Breast epithelium (tissue), 4 donors: ENCODE results near the gene TAF11L10. TPM values are rescaled to one million over a fixed set of nuclear protein-coding genes. Genes with fewer than 3 reads are reported as not detected.
"Not testable (repeated sequence)": the region's sequence is repeated elsewhere in the genome, so short reads cannot be mapped to it uniquely, and the experiment has no call there.

Experiments
- DNase-seq, 2 donors: peaks; one replicate each; pipeline ENCODE4 v3.0.0-alpha.2; 2019; ENCODE audit warnings: low spot score in 2 of 2
- H3K27ac ChIP-seq, 2 donors: fragments of 200-600 bp; sonication (generic) in 1 of 2; one replicate each; pipeline ENCODE4 v1.5.1; 2016 to 2019; ENCODE audit warnings: mild to moderate bottlenecking in 1 of 2
- H3K27me3 ChIP-seq, 2 donors: fragments of 200-600 bp; sonication (generic) in 1 of 2; one replicate each; pipeline versions ENCODE4 v1.5.1 to v1.6.0; 2017 to 2019; ENCODE audit warnings: control low read depth in 1 of 2, mild to moderate bottlenecking in 1 of 2
- H3K36me3 ChIP-seq: fragments of 200-600 bp; one replicate; pipeline ENCODE4 v1.5.1; 2019
- H3K4me1 ChIP-seq, 2 donors: fragments of 200-600 bp; sonication (generic); one replicate each; pipeline ENCODE4 v1.5.1; 2016 to 2019; ENCODE audit warnings: control low read depth in 1 of 2
- H3K4me3 ChIP-seq, 3 donors: fragments of 200-600 bp; sonication (generic); 1 replicate in 2 of 3; 2 replicates in 1 of 3; pipeline ENCODE4 v1.5.1; 2016 to 2019; ENCODE audit warnings: mild to moderate bottlenecking in 3 of 3, moderate library complexity in 2 of 3
- H3K9me3 ChIP-seq, 2 donors: fragments of 200-600 bp; sonication (generic) in 1 of 2; one replicate each; pipeline ENCODE4 v1.5.1; 2016 to 2019; ENCODE audit warnings: control low read depth in 1 of 2
- POLR2A ChIP-seq: fragments of 450-650 bp; IDR thresholded peaks from one replicate; pipeline ENCODE4 v1.6.1; 2016; ENCODE audit warnings: antibody characterized with exemption, mild to moderate bottlenecking, moderate library complexity
- POLR2AphosphoS5 ChIP-seq, 3 donors: sonication (generic); formaldehyde crosslinking; IDR thresholded peaks; one replicate each; pipeline ENCODE4 v1.6.1; 2017; ENCODE audit warnings: antibody characterized with exemption in 3 of 3
- intact Hi-C: fragments of 100-400 bp; cut with DNase I; formaldehyde crosslinking; loops from one replicate; pipeline ENCODE4 v1.15.1; 2023; ENCODE audit warnings: low total_unique reads
- total RNA-seq, 3 donors: library from RNA; depleted of rRNA; stranded (reverse); fragments of >200 nt; gene quantifications; one replicate each; pipeline ENCODE4 v1.1.0, GENCODE V29; 2016
- TF ChIP-seq, protein P1 (sequence below), 3 donors: fragments of 450-650 bp; IDR thresholded peaks; one replicate each; pipeline ENCODE4 v1.5.1; 2016 to 2017; ENCODE audit warnings: antibody characterized with exemption in 3 of 3, mild to moderate bottlenecking in 3 of 3, moderate library complexity in 3 of 3

The TAF11L10 gene
- total RNA-seq = not detected

GRCh38 chr5:17597728-17598127 is at the start of gene TAF11L10:
Gene TAF11L10, minus strand, starts transcription at chr5:17597828.
- DNase-seq, H3K27ac ChIP-seq, H3K36me3 ChIP-seq, intact Hi-C loops, H3K27me3 ChIP-seq, H3K9me3 ChIP-seq, H3K4me1 ChIP-seq, H3K4me3 ChIP-seq: not testable (repeated sequence)

- no peak within 1 kb of the TSS for H3K27ac ChIP-seq
- H3K27me3 ChIP-seq = no peaks in the 10 kb centered on the region
- H3K9me3 ChIP-seq = no peaks in the 10 kb centered on the region
- no peaks in the 10 kb centered on the region for H3K36me3 ChIP-seq
- DNase-seq = no peak
- no peak within 1 kb of the TSS for H3K4me3 ChIP-seq
- H3K4me1 ChIP-seq = no peaks in the 10 kb centered on the region
- no peak for TF ChIP-seq POLR2A
- TF ChIP-seq, protein P1, sequence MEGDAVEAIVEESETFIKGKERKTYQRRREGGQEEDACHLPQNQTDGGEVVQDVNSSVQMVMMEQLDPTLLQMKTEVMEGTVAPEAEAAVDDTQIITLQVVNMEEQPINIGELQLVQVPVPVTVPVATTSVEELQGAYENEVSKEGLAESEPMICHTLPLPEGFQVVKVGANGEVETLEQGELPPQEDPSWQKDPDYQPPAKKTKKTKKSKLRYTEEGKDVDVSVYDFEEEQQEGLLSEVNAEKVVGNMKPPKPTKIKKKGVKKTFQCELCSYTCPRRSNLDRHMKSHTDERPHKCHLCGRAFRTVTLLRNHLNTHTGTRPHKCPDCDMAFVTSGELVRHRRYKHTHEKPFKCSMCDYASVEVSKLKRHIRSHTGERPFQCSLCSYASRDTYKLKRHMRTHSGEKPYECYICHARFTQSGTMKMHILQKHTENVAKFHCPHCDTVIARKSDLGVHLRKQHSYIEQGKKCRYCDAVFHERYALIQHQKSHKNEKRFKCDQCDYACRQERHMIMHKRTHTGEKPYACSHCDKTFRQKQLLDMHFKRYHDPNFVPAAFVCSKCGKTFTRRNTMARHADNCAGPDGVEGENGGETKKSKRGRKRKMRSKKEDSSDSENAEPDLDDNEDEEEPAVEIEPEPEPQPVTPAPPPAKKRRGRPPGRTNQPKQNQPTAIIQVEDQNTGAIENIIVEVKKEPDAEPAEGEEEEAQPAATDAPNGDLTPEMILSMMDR (IDR thresholded peaks at IDR 0.05) = no peak
- no peak for TF ChIP-seq POLR2AphosphoS5 (IDR thresholded peaks at IDR 0.05)
- intact Hi-C loops = no loop called here
These were observed 36.5 kb upstream of the TAF11L10 start, which contains the start of gene TAF11L14 for GRCh38 chr5:17634160-17634559. Gene TAF11L14, plus strand, starts transcription at chr5:17634460.

DNA sequence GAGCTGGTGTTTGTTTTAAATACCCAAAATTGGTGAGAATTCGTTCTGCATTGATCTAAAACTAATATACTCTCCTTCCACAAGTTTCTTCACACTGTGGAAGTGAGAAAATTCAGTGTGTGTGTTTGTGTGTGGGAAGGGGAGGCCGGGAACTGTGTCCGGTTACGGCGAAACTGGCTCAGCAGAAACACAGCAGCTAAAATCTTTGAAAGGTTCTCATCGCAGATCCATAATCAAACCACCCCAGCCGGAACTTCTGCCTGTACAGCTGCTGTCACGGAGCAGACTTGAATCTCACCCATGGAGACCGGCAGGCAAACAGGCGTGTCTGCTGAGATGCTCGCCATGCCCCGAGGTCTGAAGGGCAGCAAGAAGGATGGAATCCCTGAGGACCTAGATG is 34.2 kb upstream of the TAF11L10 start, which contains the start of gene TAF11L13:
TAF11L13 (plus strand) TSS at position 301 of the 400 bp plus-strand sequence.
- H3K36me3 ChIP-seq, H3K4me1 ChIP-seq, H3K9me3 ChIP-seq, H3K27ac ChIP-seq, DNase-seq, H3K27me3 ChIP-seq, intact Hi-C loops, H3K4me3 ChIP-seq: not testable (repeated sequence)

GRCh38 chr5:17625686-17626085 is 28.1 kb upstream of the TAF11L10 start:
- intact Hi-C loops = no loop called here
- TF ChIP-seq, protein P1 (IDR thresholded peaks at IDR 0.05) = no peak
- no peak for TF ChIP-seq POLR2AphosphoS5 (IDR thresholded peaks at IDR 0.05)
- TF ChIP-seq POLR2A = no peak
- no peak for DNase-seq
- Histone ChIP-seq H3K27ac (no peak overlapping the region), H3K27me3 (no peaks in the 10 kb centered on the region), H3K36me3 (no peaks in the 10 kb centered on the region), H3K4me1 (no peaks in the 10 kb centered on the region), H3K9me3 (no peaks in the 10 kb centered on the region), H3K4me3 (no peak overlapping the region)

DNA sequence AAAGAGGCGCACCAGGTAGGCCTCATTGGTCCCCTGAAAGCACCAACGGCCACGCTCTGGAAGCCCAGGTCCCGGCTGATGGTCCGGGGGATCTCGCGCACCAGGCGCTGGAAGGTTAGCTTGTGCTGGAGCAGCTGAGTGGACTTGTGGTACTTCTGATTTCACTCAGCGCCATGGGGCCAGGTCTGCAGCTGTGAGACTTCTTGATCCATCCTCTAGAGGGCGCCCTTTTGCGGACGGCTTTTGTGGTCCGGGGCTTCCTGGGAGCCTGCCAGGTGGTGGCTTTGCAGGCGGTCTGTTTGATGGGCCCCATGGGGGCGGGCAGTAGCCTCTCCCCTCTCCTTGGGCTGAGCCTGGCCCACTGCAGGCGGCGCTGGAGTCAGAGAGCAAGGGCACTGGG is 23.0 kb upstream of the TAF11L10 start:
- Histone ChIP-seq H3K4me3 (no peak overlapping the region), H3K36me3 (no peaks in the 10 kb centered on the region), H3K27ac (no peak overlapping the region), H3K27me3 (no peaks in the 10 kb centered on the region), H3K4me1 (no peaks in the 10 kb centered on the region), H3K9me3 (no peaks in the 10 kb centered on the region)
- intact Hi-C loops = no loop called here
- TF ChIP-seq, protein P1 (IDR thresholded peaks at IDR 0.05) = no peak
- TF ChIP-seq POLR2A = no peak
- no peak for TF ChIP-seq POLR2AphosphoS5 (IDR thresholded peaks at IDR 0.05)
- DNase-seq = no peak

DNA sequence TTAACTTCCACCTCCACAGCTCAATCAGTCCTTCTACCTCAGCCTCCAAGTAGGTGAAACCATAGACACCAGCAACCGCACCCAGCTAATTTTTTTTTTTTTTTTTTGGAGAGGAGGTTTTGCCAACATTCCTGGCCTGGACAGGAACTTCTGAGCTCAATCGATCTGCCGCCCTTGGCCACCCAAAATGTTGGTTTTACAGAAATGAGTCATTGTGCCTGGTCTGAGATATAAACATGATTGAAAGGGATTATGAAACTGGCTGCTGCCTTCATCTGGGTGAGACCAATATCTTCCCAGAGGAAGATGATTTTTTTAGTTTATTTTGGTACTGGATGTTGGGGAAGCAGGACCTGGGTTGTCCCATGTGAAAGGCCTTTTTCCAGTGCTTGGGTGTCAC is 21.7 kb upstream of the TAF11L10 start:
- DNase-seq = no peak
- Histone ChIP-seq H3K9me3 (no peaks in the 10 kb centered on the region), H3K27ac (no peak overlapping the region), H3K4me1 (no peaks in the 10 kb centered on the region), H3K4me3 (no peak overlapping the region), H3K27me3 (no peaks in the 10 kb centered on the region), H3K36me3 (no peaks in the 10 kb centered on the region)
- no peak for TF ChIP-seq POLR2AphosphoS5 (IDR thresholded peaks at IDR 0.05)
- no peak for TF ChIP-seq POLR2A
- TF ChIP-seq, protein P1 (IDR thresholded peaks at IDR 0.05) = no peak
- intact Hi-C loops = no loop called here
